ENCODE measurements around the gene CCDC85C.

DNA sequence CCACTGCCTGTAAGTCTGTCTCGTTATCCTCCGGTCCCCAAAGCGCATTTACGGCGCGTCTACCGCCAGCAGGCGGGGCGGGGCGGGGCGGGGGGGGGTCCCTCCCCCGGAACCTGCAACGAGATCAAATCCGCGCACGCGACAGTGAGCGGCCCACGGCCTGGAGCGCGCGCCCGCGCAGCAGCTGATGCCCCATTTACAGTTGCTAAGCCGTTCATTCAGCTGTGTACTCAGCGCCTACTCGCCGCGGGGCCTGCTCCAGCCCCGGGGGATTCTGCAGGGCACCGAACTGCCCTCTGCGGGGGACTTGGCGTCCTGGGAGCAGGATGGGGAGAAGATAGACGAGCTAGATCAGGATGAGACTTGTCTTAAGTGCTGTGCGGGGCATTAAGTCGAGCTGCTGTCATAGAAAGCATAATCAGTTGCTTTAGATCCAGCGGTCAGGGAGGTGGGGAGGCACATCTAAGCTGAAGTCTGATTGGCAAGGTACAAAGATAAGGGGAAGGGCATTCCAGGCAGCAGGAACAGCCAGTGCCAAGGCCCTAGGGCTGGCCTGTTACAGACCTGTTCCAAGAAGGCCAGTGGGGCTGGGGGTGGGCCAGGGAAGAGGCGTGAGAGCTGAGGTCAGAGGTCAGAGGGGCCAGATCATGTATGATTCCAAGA lies 1.4 kb upstream of the CCDC85C start:
- TF ChIP-seq POLR2AphosphoS5 (IDR thresholded peaks at IDR 0.05), result no peak
- TF ChIP-seq, protein P1, sequence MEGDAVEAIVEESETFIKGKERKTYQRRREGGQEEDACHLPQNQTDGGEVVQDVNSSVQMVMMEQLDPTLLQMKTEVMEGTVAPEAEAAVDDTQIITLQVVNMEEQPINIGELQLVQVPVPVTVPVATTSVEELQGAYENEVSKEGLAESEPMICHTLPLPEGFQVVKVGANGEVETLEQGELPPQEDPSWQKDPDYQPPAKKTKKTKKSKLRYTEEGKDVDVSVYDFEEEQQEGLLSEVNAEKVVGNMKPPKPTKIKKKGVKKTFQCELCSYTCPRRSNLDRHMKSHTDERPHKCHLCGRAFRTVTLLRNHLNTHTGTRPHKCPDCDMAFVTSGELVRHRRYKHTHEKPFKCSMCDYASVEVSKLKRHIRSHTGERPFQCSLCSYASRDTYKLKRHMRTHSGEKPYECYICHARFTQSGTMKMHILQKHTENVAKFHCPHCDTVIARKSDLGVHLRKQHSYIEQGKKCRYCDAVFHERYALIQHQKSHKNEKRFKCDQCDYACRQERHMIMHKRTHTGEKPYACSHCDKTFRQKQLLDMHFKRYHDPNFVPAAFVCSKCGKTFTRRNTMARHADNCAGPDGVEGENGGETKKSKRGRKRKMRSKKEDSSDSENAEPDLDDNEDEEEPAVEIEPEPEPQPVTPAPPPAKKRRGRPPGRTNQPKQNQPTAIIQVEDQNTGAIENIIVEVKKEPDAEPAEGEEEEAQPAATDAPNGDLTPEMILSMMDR (IDR thresholded peaks at IDR 0.05), result no peak
- TF ChIP-seq POLR2A (IDR thresholded peaks at IDR 0.05), result no peak
